ENCODE results near the gene TNFAIP8L2. TPM values are rescaled to one million over a fixed set of nuclear protein-coding genes. Genes with fewer than 3 reads are reported as not detected.
A peak's percentile ranks its signal among the peaks of the same experiment; 100 is the strongest.
"Not testable (repeated sequence)": the region's sequence is repeated elsewhere in the genome, so short reads cannot be mapped to it uniquely, and the experiment has no call there.

TNFAIP8L2 gene
- total RNA-seq, 1 experiment from 2014 or later = not detected

DNA sequence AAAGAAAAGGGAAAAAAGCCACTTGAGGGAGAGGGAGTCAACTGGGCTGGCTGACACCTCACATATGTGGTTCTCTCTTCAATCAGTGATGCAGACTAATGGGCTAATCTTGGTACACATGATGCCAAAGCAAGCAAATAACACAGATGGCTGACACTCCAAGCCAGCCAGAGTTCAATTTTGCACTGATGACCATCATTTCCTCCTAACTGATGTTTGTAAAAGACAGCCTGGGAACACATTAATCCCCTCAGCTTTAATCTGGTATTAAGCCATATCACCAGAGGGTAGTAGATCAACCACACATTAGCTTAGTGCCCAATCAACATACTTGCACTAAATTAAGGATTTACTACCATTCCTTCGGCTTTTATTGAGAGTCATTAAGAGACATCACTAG is 30.8 kb downstream of the TNFAIP8L2 start:
- Mint-ChIP-seq H3K4me1 (peaks cover 6 to 13% of the 10 kb centered on the region in 2 experiments), H3K27ac (peak overlapping the region in 1 of 3 experiments; percentile 85; a peak in 2 of 7 replicates), H3K27me3 (ENCODE audit: low read depth) (0 out of 2 replicates have a peak, but pooled peaks cover 2% of the 10 kb centered on the region), H3K4me3 (no peak overlapping the region), H3K9me3 (no peaks in the 10 kb centered on the region; a peak in 1 of 5 replicates), H3K36me3 (ENCODE audit: insufficient read depth in 1 of 3, low read depth in 3 of 3) (peaks cover 24 to 45% (median 38%) of the 10 kb centered on the region in 3 experiments)
- H2AFZ ChIP-seq (ENCODE audit: low read length) = no peak overlapping the region
- no peak overlapping the region for H2BK5ac ChIP-seq (ENCODE audit: insufficient read length, low read length)
- no peak overlapping the region for H3K4me2 ChIP-seq (ENCODE audit: insufficient read depth, insufficient read length, low read length)
- H2BK120ac ChIP-seq (ENCODE audit: low read depth, low read length, poor library complexity, severe bottlenecking) = no peak overlapping the region
- H3K23me2 ChIP-seq (ENCODE audit: insufficient read length, low read depth, low read length, poor library complexity, severe bottlenecking) = peaks cover 4% of the 10 kb centered on the region
- TF ChIP-seq, protein P1, sequence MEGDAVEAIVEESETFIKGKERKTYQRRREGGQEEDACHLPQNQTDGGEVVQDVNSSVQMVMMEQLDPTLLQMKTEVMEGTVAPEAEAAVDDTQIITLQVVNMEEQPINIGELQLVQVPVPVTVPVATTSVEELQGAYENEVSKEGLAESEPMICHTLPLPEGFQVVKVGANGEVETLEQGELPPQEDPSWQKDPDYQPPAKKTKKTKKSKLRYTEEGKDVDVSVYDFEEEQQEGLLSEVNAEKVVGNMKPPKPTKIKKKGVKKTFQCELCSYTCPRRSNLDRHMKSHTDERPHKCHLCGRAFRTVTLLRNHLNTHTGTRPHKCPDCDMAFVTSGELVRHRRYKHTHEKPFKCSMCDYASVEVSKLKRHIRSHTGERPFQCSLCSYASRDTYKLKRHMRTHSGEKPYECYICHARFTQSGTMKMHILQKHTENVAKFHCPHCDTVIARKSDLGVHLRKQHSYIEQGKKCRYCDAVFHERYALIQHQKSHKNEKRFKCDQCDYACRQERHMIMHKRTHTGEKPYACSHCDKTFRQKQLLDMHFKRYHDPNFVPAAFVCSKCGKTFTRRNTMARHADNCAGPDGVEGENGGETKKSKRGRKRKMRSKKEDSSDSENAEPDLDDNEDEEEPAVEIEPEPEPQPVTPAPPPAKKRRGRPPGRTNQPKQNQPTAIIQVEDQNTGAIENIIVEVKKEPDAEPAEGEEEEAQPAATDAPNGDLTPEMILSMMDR (conservative IDR thresholded peaks at IDR 0.05) = no peak
- H3K14ac ChIP-seq (ENCODE audit: insufficient read depth, low read length) = no peak overlapping the region
- H3K79me2 ChIP-seq (ENCODE audit: insufficient read depth, low read length) = peaks cover 13% of the 10 kb centered on the region; the same call in 1 of the 2 replicates
- H4K5ac ChIP-seq (ENCODE audit: insufficient read length, low read depth, low read length) = no peak overlapping the region
- no peak overlapping the region for H2BK12ac ChIP-seq (ENCODE audit: insufficient read length, low read depth, low read length)
- H2BK20ac ChIP-seq (ENCODE audit: low read depth, low read length, poor library complexity, severe bottlenecking) = no peak overlapping the region
- no CpG with 5 or more reads among the region's 1 CpG for WGBS (ENCODE audit: extremely low coverage, insufficient read length, low lambda C conversion rate)
- no peaks in the 10 kb centered on the region for H4K20me1 ChIP-seq (ENCODE audit: control insufficient read depth, insufficient read depth, insufficient read length)
- no peak overlapping the region for H2AK5ac ChIP-seq (ENCODE audit: insufficient read length, low read length)
- H3K4ac ChIP-seq (ENCODE audit: low read depth, low read length) = no peak overlapping the region
- H4K91ac ChIP-seq (ENCODE audit: insufficient read length, low read depth, low read length) = no peak overlapping the region
- no peak overlapping the region for H3K18ac ChIP-seq (ENCODE audit: insufficient read length, low read depth, low read length)
- H3K9ac ChIP-seq (ENCODE audit: extremely low read depth, insufficient read length, low read length) = no peak overlapping the region
- no peak overlapping the region for H3K27ac ChIP-seq (ENCODE audit: insufficient read length, low read depth, low read length)
- no peak for DNase-seq
- no peaks in the 10 kb centered on the region for H3K9me3 ChIP-seq (ENCODE audit: control insufficient read depth, low read depth, low read length)
- no peaks in the 10 kb centered on the region for H3K79me1 ChIP-seq (ENCODE audit: insufficient read depth, low read depth, low read length, poor library complexity, severe bottlenecking)
- no peaks in the 10 kb centered on the region for H3K27me3 ChIP-seq (ENCODE audit: insufficient read depth, low read length)
- no peak overlapping the region for H3K56ac ChIP-seq (ENCODE audit: insufficient read length, low read depth, low read length)
- H3K4me1 ChIP-seq (ENCODE audit: insufficient read depth, low read length) = no peaks in the 10 kb centered on the region
- no peak overlapping the region for H3K23ac ChIP-seq (ENCODE audit: insufficient read length, low read depth, low read length)
- no peak overlapping the region for H4K8ac ChIP-seq (replicated peaks; ENCODE audit: insufficient read length, low read depth, low read length)
- H2BK15ac ChIP-seq (ENCODE audit: low read depth, low read length) = no peak overlapping the region
- no peak overlapping the region for H3T11ph ChIP-seq (ENCODE audit: low read length)

GRCh38 chr1:151188667-151189066 is 32.2 kb downstream of the TNFAIP8L2 start:
- Mint-ChIP-seq H3K36me3 (ENCODE audit: insufficient read depth in 1 of 3, low read depth in 3 of 3) (peaks cover 14 to 32% (median 25%) of the 10 kb centered on the region in 3 experiments), H3K4me1 (peaks cover 6 to 13% of the 10 kb centered on the region in 2 experiments), H3K4me3 (peak overlapping the region; percentile 100)
- not testable (repeated sequence) for H2BK12ac ChIP-seq (ENCODE audit: insufficient read length, low read depth, low read length); H3K23ac ChIP-seq (ENCODE audit: insufficient read length, low read depth, low read length); H3K79me1 ChIP-seq (ENCODE audit: insufficient read depth, low read depth, low read length, poor library complexity, severe bottlenecking); H3T11ph ChIP-seq (ENCODE audit: low read length); H3K14ac ChIP-seq (ENCODE audit: insufficient read depth, low read length); H3K9me3 Mint-ChIP-seq; DNase-seq; H4K20me1 ChIP-seq (ENCODE audit: control insufficient read depth, insufficient read depth, insufficient read length); H2AFZ ChIP-seq (ENCODE audit: low read length); H3K27me3 Mint-ChIP-seq (ENCODE audit: low read depth); H3K4me1 ChIP-seq (ENCODE audit: insufficient read depth, low read length); H2AK5ac ChIP-seq (ENCODE audit: insufficient read length, low read length); H4K91ac ChIP-seq (ENCODE audit: insufficient read length, low read depth, low read length); H3K27ac Mint-ChIP-seq; H3K9me3 ChIP-seq (ENCODE audit: control insufficient read depth, low read depth, low read length); H3K4ac ChIP-seq (ENCODE audit: low read depth, low read length); H4K8ac ChIP-seq (replicated peaks; ENCODE audit: insufficient read length, low read depth, low read length); H2BK120ac ChIP-seq (ENCODE audit: low read depth, low read length, poor library complexity, severe bottlenecking); H3K18ac ChIP-seq (ENCODE audit: insufficient read length, low read depth, low read length); H2BK5ac ChIP-seq (ENCODE audit: insufficient read length, low read length); H4K5ac ChIP-seq (ENCODE audit: insufficient read length, low read depth, low read length); H3K56ac ChIP-seq (ENCODE audit: insufficient read length, low read depth, low read length); H3K23me2 ChIP-seq (ENCODE audit: insufficient read length, low read depth, low read length, poor library complexity, severe bottlenecking); H3K27ac ChIP-seq (ENCODE audit: insufficient read length, low read depth, low read length); H2BK15ac ChIP-seq (ENCODE audit: low read depth, low read length); H3K27me3 ChIP-seq (ENCODE audit: insufficient read depth, low read length); H2BK20ac ChIP-seq (ENCODE audit: low read depth, low read length, poor library complexity, severe bottlenecking)
- H3K9ac ChIP-seq (ENCODE audit: extremely low read depth, insufficient read length, low read length) = peak overlapping the region; percentile 95
- no CpG with 5 or more reads among the region's 8 CpGs for WGBS (ENCODE audit: extremely low coverage, insufficient read length, low lambda C conversion rate)
- H3K79me2 ChIP-seq (ENCODE audit: insufficient read depth, low read length) = peaks cover 13% of the 10 kb centered on the region; the same call in 1 of the 2 replicates
- H3K4me2 ChIP-seq (ENCODE audit: insufficient read depth, insufficient read length, low read length) = peak overlapping the region; percentile 92
